Smooth muscle cell (in vitro differentiated cells): Measurements from ENCODE around the gene CEP97. TPM values are rescaled to one million over a fixed set of nuclear protein-coding genes. Genes with fewer than 3 reads are reported as not detected.
A peak's percentile ranks its signal among the peaks of the same experiment; 100 is the strongest.

ENCODE experiments used
- DNase-seq: peaks from one replicate; lab custom pipeline; 2025; ENCODE audit not compliant: unreplicated experiment; lab: John Stamatoyannopoulos, UW
- H2AFZ ChIP-seq: fragments of 200-600 bp; sonication (generic); 2 replicates; pipeline ENCODE4 v1.6.0; 2016; ENCODE audit warnings: antibody characterized with exemption, low read depth, mild to moderate bottlenecking
- H3F3A ChIP-seq: fragments of 200-600 bp; sonication (generic); 2 replicates; pipeline ENCODE4 v1.6.0; 2017; ENCODE audit warnings: antibody characterized with exemption, low read depth
- H3K27ac ChIP-seq: fragments of 200-600 bp; sonication (generic); 2 replicates; pipeline ENCODE4 v1.5.1; 2016; ENCODE audit warnings: low read depth, mild to moderate bottlenecking
- H3K27me3 ChIP-seq: fragments of 200-600 bp; sonication (generic); 2 replicates; pipeline ENCODE4 v1.6.1; 2016; ENCODE audit warnings: low read depth, mild to moderate bottlenecking
- H3K36me3 ChIP-seq: fragments of 200-600 bp; sonication (generic); 2 replicates; pipeline ENCODE4 v1.5.1; 2016; ENCODE audit warnings: low read depth
- H3K4me1 ChIP-seq: fragments of 200-600 bp; sonication (generic); 2 replicates; pipeline ENCODE4 v1.5.1; 2016; ENCODE audit warnings: low read depth
- H3K4me2 ChIP-seq: fragments of 200-600 bp; sonication (generic); 2 replicates; pipeline ENCODE4 v1.6.0; 2016; ENCODE audit warnings: mild to moderate bottlenecking
- H3K4me3 ChIP-seq: fragments of 200-600 bp; sonication (generic); 2 replicates; pipeline ENCODE4 v1.5.1; 2016; ENCODE audit warnings: mild to moderate bottlenecking
- H3K79me2 ChIP-seq: fragments of 200-600 bp; sonication (generic); 2 replicates; pipeline ENCODE4 v1.6.0; 2016; ENCODE audit warnings: low read depth, mild to moderate bottlenecking
- H3K9ac ChIP-seq: fragments of 200-600 bp; sonication (generic); 2 replicates; pipeline ENCODE4 v1.6.0; 2016; ENCODE audit warnings: low read depth
- H3K9me3 ChIP-seq: fragments of 200-600 bp; sonication (generic); replicated peaks from 2 replicates; pipeline ENCODE4 v1.5.1; 2016; ENCODE audit warnings: low read depth
- H4K20me1 ChIP-seq: fragments of 200-600 bp; sonication (generic); 2 replicates; pipeline ENCODE4 v1.6.0; 2016; ENCODE audit warnings: low read depth
- WGBS: methylation state at CpG from one replicate; pipeline ENCODE4 v1.1.7; 2016; ENCODE audit warnings: low lambda C conversion rate; 5-methylcytosine and 5-hydroxymethylcytosine counted together
- polyA plus RNA-seq: library from polyadenylated mRNA; unstranded; fragments of >200 nt; fragmentation: Nextera tagmentation; extraction: Ambion mirVana; gene quantifications from 2 replicates; pipeline ENCODE4 v1.2.1, GENCODE V29; 2016
- total RNA-seq: library from RNA; depleted of rRNA; stranded (reverse); fragments of >200 nt; gene quantifications from 2 replicates; pipeline ENCODE4 v1.2.3, GENCODE V29; 2014
- TF ChIP-seq, protein P1 (sequence below): fragments of 200-600 bp; sonication (generic); IDR thresholded peaks from 2 replicates; pipeline ENCODE4 v1.5.1; 2017; ENCODE audit warnings: borderline replicate concordance, mild to moderate bottlenecking, antibody characterized with exemption; ENCODE audit not compliant: insufficient read depth, poor library complexity, severe bottlenecking

The CEP97 gene
- total and polyA plus RNA-seq, 2 experiments from 2014 or later = 4.3 to 20.8 TPM

DNA sequence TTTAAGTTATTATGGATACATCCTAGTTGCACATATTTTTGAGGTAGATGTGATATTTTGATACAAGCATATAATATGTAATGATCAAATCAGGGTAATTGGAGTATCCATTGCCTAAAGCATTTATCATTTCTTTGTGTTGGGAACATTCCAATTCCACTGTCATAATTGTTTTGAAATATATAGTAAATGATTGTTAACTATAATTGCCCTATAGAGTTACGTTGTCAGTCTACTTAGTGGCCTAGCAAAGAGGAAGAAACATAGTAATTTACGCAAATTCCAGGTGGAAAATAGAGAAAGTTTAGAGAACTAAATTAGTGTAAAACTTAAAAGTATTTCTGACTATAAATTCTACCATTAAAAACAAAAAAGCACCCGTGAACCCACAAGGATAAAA, 79.5 kb downstream of the CEP97 start:
- no peak overlapping the region for H3K27ac ChIP-seq
- H3K79me2 ChIP-seq = peaks cover 6% of the 10 kb centered on the region
- peaks cover 10% of the 10 kb centered on the region for H3K36me3 ChIP-seq
- TF ChIP-seq, protein P1, sequence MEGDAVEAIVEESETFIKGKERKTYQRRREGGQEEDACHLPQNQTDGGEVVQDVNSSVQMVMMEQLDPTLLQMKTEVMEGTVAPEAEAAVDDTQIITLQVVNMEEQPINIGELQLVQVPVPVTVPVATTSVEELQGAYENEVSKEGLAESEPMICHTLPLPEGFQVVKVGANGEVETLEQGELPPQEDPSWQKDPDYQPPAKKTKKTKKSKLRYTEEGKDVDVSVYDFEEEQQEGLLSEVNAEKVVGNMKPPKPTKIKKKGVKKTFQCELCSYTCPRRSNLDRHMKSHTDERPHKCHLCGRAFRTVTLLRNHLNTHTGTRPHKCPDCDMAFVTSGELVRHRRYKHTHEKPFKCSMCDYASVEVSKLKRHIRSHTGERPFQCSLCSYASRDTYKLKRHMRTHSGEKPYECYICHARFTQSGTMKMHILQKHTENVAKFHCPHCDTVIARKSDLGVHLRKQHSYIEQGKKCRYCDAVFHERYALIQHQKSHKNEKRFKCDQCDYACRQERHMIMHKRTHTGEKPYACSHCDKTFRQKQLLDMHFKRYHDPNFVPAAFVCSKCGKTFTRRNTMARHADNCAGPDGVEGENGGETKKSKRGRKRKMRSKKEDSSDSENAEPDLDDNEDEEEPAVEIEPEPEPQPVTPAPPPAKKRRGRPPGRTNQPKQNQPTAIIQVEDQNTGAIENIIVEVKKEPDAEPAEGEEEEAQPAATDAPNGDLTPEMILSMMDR = no peak
- H3F3A ChIP-seq = peaks cover 7% of the 10 kb centered on the region
- H3K27me3 ChIP-seq = no peaks in the 10 kb centered on the region
- H3K9ac ChIP-seq = no peak overlapping the region
- H3K4me2 ChIP-seq = no peak overlapping the region
- no peak for DNase-seq
- H4K20me1 ChIP-seq = no peaks in the 10 kb centered on the region
- no peaks in the 10 kb centered on the region for H3K9me3 ChIP-seq
- H3K4me1 ChIP-seq = no peaks in the 10 kb centered on the region
- WGBS = over 99% methylated on average over 3 of the region's 3 CpGs
- H2AFZ ChIP-seq = no peak overlapping the region
- no peak overlapping the region for H3K4me3 ChIP-seq

DNA sequence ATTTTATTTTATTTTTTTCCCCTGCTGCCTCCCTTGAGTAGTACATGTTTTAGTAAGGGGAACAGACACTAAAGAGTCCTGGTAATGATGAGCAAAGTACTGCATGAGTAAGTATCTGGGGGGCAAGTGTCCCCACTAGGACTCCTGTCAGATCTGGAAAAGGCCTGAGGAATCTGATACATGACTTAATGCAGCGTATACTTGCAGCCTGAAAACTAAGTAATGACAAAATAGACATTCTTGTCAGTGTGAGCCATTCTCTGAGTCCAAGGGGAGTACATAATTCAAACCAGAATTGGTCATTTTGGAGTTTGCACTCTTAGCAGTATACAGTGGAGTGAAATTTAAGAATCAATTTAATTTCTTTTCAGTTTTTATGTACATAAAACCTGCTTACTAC, 82.1 kb downstream of the CEP97 start:
- H3K4me2 ChIP-seq = no peak overlapping the region

DNA sequence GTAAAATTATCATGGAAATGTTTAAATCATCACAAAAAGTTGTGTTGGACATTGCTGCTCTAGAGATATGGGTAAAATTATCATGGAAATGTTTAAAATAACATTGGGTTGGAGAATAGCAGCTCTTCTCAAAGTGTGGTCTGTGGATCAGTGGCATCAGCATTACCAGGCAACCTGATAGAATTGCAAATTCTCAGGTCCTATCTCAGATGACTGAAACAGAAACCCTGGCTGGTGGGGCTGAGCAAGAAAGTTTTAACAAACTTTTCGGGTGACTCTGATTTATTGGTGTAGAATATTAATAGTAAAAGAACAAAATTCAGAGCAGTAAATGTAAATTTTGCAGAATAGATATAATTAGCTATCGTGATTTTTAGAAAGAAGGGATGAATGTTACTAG, 83.5 kb downstream of the CEP97 start:
- TF ChIP-seq, protein P1 = no peak
- Histone ChIP-seq H3K4me1 (no peaks in the 10 kb centered on the region), H4K20me1 (no peaks in the 10 kb centered on the region), H3K9me3 (no peaks in the 10 kb centered on the region), H3K36me3 (peaks cover 10% of the 10 kb centered on the region), H3K4me2 (no peak overlapping the region), H2AFZ (no peak overlapping the region), H3K9ac (no peak overlapping the region), H3K27me3 (no peaks in the 10 kb centered on the region), H3K79me2 (peaks cover 6% of the 10 kb centered on the region), H3K27ac (no peak overlapping the region), H3K4me3 (no peak overlapping the region), H3F3A (peaks cover 5% of the 10 kb centered on the region)
- DNase-seq = no peak
- 98% methylated on average over 2 of the region's 2 CpGs for WGBS

More for the DNA sequence above, 82.1 kb downstream of the CEP97 start:
- Histone ChIP-seq H3K9ac (no peak overlapping the region), H2AFZ (no peak overlapping the region), H3K4me1 (no peaks in the 10 kb centered on the region), H3K79me2 (peaks cover 6% of the 10 kb centered on the region), H3K9me3 (no peaks in the 10 kb centered on the region), H4K20me1 (no peaks in the 10 kb centered on the region), H3K27me3 (no peaks in the 10 kb centered on the region), H3K36me3 (peaks cover 10% of the 10 kb centered on the region), H3F3A (peaks cover 4% of the 10 kb centered on the region), H3K27ac (no peak overlapping the region), H3K4me3 (no peak overlapping the region)
- WGBS = 97% methylated on average over 1 of the region's 1 CpG
- TF ChIP-seq, protein P1 = no peak
- no peak for DNase-seq

DNA sequence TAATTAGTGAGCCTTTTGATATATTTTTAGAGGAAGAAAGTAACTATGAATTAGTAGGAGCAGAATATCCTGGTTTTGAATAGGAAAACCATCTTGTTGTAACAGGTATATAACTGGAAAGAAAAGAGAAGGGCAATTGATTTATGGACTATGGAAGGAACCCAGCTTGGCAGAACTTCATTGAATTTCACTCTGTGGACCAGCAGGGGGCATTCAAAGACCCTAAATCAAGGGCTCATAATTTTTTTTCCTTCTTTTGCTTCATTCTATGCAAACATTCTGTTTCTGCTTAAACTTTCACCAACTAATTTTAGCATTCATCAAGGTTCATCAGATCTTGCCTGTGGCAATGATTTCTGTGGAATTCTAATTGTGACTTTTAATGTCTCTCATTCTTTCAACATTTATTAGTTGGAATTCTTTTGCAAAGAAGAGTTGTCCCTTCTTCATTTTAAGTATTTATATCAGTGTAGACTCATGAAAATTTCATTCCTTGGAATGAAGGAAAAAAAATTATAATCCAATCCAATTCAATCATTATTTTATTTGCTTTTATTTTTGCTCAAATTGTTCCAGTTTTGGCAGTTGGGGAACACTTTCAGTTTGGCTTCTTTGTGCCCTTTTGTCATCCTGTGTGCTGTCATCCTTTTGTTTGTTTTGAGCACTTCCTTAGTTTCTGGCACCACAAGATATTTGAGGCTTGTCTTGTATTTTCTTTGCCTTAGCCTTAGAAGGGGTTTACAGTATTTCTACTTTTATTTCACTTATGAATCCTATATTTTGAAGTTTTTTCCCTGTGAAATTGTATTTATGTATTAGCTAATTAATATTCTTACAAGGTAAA, 85.0 kb downstream of the CEP97 start:
- Histone ChIP-seq H2AFZ (no peak overlapping the region), H3F3A (peaks cover 10% of the 10 kb centered on the region), H3K27ac (no peak overlapping the region), H3K27me3 (no peaks in the 10 kb centered on the region), H3K9ac (peak overlapping the region; percentile 15), H3K4me2 (no peak overlapping the region), H4K20me1 (no peaks in the 10 kb centered on the region), H3K4me1 (no peaks in the 10 kb centered on the region), H3K36me3 (peaks cover 4% of the 10 kb centered on the region), H3K9me3 (no peaks in the 10 kb centered on the region), H3K79me2 (peaks cover 4% of the 10 kb centered on the region), H3K4me3 (no peak overlapping the region)
- no peak for DNase-seq
- TF ChIP-seq, protein P1 = peak; percentile 68
